Thoracic aorta (tissue), 2 donors: ENCODE measurements around the gene HSPB9. TPM values are rescaled to one million over a fixed set of nuclear protein-coding genes. Genes with fewer than 3 reads are reported as not detected.
A peak's percentile ranks its signal among the peaks of the same experiment; 100 is the strongest.

Experiments used
- ATAC-seq: fragments of 150-250 bp; one replicate; pipeline ENCODE4 v1.8.0; 2017; ENCODE audit warnings: low read depth; ENCODE audit not compliant: insufficient number of reproducible peaks, low FRiP score
- DNase-seq: peaks from one replicate; pipeline ENCODE4 v3.0.0-alpha.2; 2020; ENCODE audit warnings: low spot score
- H3K27ac ChIP-seq, 2 donors: fragments of 200-600 bp; sonication (generic); 1 replicate in 1 of 2; 2 replicates in 1 of 2; pipeline ENCODE4 v1.5.1; 2016; ENCODE audit warnings: mild to moderate bottlenecking in 2 of 2, moderate library complexity in 2 of 2
- H3K27me3 ChIP-seq: fragments of 200-600 bp; sonication (generic); replicated peaks from 2 replicates; pipeline ENCODE4 v1.6.0; 2016; ENCODE audit warnings: mild to moderate bottlenecking; ENCODE audit not compliant: insufficient read depth
- H3K36me3 ChIP-seq: fragments of 200-600 bp; sonication (generic); one replicate; pipeline ENCODE4 v1.5.1; 2016
- H3K4me1 ChIP-seq, 2 donors: fragments of 200-600 bp; sonication (generic); 1 replicate in 1 of 2; 2 replicates in 1 of 2; pipeline versions ENCODE4 v1.5.1 to v1.6.0; 2016; ENCODE audit warnings: low read depth in 2 of 2, mild to moderate bottlenecking in 1 of 2; ENCODE audit not compliant: control insufficient read depth in 1 of 2
- H3K4me3 ChIP-seq: fragments of 200-600 bp; sonication (generic); 2 replicates; pipeline ENCODE4 v1.5.1; 2016; ENCODE audit warnings: mild to moderate bottlenecking
- H3K9me3 ChIP-seq: fragments of 200-600 bp; sonication (generic); 2 replicates; pipeline ENCODE4 v1.5.1; 2016
- total RNA-seq, 2 donors: library from RNA; depleted of rRNA; stranded (reverse); fragments of >200 nt; gene quantifications; one replicate each; pipeline versions ENCODE4 v1.1.0 to v1.2.3, GENCODE V29; 2016
- TF ChIP-seq, protein P1 (sequence below): fragments of 200-600 bp; sonication (generic); IDR thresholded peaks from one replicate; pipeline ENCODE4 v1.5.1; 2019; ENCODE audit warnings: antibody characterized with exemption

Gene HSPB9
- total RNA-seq, 2 donors from 2014 or later, result not detected

- H3K4me3 ChIP-seq, result no peak overlapping the region
- H3K4me1 ChIP-seq, result peaks cover 14 to 19% of the 10 kb centered on the region in 2 donors
- no peaks in the 10 kb centered on the region for H3K36me3 ChIP-seq
- no peaks in the 10 kb centered on the region for H3K9me3 ChIP-seq
- ATAC-seq (no peak), DNase-seq (peak; percentile 64)
- H3K27me3 ChIP-seq, result no peaks in the 10 kb centered on the region
- TF ChIP-seq, protein P1, sequence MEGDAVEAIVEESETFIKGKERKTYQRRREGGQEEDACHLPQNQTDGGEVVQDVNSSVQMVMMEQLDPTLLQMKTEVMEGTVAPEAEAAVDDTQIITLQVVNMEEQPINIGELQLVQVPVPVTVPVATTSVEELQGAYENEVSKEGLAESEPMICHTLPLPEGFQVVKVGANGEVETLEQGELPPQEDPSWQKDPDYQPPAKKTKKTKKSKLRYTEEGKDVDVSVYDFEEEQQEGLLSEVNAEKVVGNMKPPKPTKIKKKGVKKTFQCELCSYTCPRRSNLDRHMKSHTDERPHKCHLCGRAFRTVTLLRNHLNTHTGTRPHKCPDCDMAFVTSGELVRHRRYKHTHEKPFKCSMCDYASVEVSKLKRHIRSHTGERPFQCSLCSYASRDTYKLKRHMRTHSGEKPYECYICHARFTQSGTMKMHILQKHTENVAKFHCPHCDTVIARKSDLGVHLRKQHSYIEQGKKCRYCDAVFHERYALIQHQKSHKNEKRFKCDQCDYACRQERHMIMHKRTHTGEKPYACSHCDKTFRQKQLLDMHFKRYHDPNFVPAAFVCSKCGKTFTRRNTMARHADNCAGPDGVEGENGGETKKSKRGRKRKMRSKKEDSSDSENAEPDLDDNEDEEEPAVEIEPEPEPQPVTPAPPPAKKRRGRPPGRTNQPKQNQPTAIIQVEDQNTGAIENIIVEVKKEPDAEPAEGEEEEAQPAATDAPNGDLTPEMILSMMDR, result peak; percentile 85
- H3K27ac ChIP-seq, result no peak overlapping the region
Measured at GRCh38 chr17:42116705-42117396, 5.8 kb upstream of the HSPB9 start.

GRCh38 chr17:42117397-42118125, 5.0 kb upstream of the HSPB9 start:
- ATAC-seq (no peak), DNase-seq (no peak)
- no peaks in the 10 kb centered on the region for H3K27me3 ChIP-seq
- TF ChIP-seq, protein P1, result no peak
- H3K36me3 ChIP-seq, result no peaks in the 10 kb centered on the region
- H3K27ac ChIP-seq, result no peak overlapping the region
- H3K4me3 ChIP-seq, result no peak overlapping the region
- H3K4me1 ChIP-seq, result peaks cover 14 to 17% of the 10 kb centered on the region in 2 donors
- no peaks in the 10 kb centered on the region for H3K9me3 ChIP-seq

GRCh38 chr17:42118126-42118510, 4.5 kb upstream of the HSPB9 start:
- Histone ChIP-seq H3K4me1 (peaks cover 10 to 12% of the 10 kb centered on the region in 2 donors), H3K9me3 (no peaks in the 10 kb centered on the region), H3K27me3 (no peaks in the 10 kb centered on the region), H3K27ac (no peak overlapping the region), H3K36me3 (no peaks in the 10 kb centered on the region), H3K4me3 (no peak overlapping the region)
- TF ChIP-seq, protein P1, result no peak
- no peak for DNase-seq
- no peak for ATAC-seq

DNA sequence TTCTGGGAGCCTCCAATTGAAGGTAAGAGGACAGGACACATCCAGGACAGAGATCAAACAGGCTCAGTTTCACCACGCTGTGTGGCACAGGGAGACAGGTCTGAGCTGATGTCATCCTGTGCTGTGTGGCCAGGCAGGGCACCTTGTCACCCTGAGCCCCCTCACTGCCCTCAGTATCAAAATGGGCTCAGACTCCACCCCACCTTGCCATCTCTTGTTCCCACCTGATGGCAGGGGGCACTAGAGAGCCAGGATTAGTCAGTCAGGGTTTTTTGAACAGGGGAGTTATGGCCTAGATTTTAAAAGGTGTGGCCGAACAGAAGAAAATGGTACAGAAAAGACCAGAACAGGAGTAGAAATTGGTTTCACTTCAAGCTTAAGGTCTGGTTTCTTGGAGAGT, 4.1 kb upstream of the HSPB9 start:
- TF ChIP-seq, protein P1, result no peak
- H3K4me1 ChIP-seq, result peaks cover 7 to 10% of the 10 kb centered on the region in 2 donors
- no peak overlapping the region for H3K27ac ChIP-seq
- H3K4me3 ChIP-seq, result no peak overlapping the region
- ATAC-seq (no peak), DNase-seq (no peak)
- no peaks in the 10 kb centered on the region for H3K36me3 ChIP-seq
- H3K9me3 ChIP-seq, result no peaks in the 10 kb centered on the region
- H3K27me3 ChIP-seq, result no peaks in the 10 kb centered on the region

GRCh38 chr17:42119301-42119700, 3.3 kb upstream of the HSPB9 start:
- H3K4me1 ChIP-seq, result peaks cover 7 to 10% of the 10 kb centered on the region in 2 donors
- no peak overlapping the region for H3K27ac ChIP-seq
- no peak for ATAC-seq
- H3K9me3 ChIP-seq, result no peaks in the 10 kb centered on the region
- no peak overlapping the region for H3K4me3 ChIP-seq
- no peaks in the 10 kb centered on the region for H3K27me3 ChIP-seq
- DNase-seq, result no peak
- TF ChIP-seq, protein P1, result no peak
- no peaks in the 10 kb centered on the region for H3K36me3 ChIP-seq
